ENCODE results near the gene ZMYND8.

Gene ZMYND8

DNA sequence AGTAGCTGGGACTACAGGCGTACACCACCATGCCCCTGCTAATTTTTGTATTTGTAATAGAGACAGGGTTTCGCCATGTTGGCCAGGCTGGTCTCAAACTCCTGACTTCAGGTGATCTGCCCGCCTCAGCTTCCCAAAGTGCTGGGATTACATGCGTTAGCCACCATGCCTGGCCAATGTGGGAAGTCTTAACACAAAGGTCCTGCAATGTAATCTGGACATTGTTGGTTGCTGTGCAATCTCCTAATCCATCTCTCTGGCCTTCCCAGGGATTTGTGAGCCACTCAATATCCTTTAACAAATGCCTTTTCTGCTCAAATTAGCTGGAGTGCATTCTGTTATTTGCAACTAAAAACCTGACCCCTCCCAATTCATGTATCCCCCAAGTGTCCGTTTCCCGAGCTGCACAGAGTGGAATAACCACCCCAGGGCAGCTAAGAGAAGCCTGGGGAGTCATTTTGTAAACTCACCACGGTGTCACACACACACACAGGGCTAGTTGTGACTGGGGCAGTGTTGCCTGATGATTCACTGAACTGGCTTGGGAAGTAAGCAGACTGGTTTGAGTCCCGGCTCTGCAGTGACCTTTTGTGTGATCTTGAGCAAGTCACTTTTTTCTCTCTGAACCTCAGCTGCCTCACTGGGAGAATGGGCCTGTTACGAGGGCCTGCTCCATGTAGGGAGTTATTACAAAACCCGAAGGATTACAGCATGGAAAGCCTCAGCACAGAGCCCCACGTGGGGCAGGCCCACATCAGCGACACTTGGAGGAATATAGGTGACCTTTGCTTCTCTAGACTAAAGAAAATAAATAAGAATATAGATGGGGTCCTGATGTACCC, 152.3 kb downstream of the ZMYND8 start:
- TF ChIP-seq L3MBTL2 (conservative IDR thresholded peaks at IDR 0.05) (no peak), BHLHE40 (IDR thresholded peaks at IDR 0.05; ENCODE audit: borderline replicate concordance) (no peak), NFRKB (IDR thresholded peaks at IDR 0.05) (no peak), TARDBP (IDR thresholded peaks at IDR 0.05) (no peak), LEF1 (IDR thresholded peaks at IDR 0.05; ENCODE audit: borderline replicate concordance) (no peak), SP1 (IDR thresholded peaks at IDR 0.05) (no peak), ZNF384 (IDR thresholded peaks at IDR 0.05) (no peak), CTBP1 (IDR thresholded peaks at IDR 0.05; ENCODE audit: borderline replicate concordance) (no peak), FOXA1 (IDR thresholded peaks at IDR 0.05) (no peak), SUZ12 (IDR thresholded peaks at IDR 0.05) (no peak), ELF4 (IDR thresholded peaks at IDR 0.05) (no peak), HDGF (IDR thresholded peaks at IDR 0.05; ENCODE audit: borderline replicate concordance) (no peak), FOXK2 (IDR thresholded peaks at IDR 0.05) (no peak), FOXM1 (IDR thresholded peaks at IDR 0.05; ENCODE audit: borderline replicate concordance) (no peak), ARNT (IDR thresholded peaks at IDR 0.05) (no peak)
- TF ChIP-seq, protein P1, sequence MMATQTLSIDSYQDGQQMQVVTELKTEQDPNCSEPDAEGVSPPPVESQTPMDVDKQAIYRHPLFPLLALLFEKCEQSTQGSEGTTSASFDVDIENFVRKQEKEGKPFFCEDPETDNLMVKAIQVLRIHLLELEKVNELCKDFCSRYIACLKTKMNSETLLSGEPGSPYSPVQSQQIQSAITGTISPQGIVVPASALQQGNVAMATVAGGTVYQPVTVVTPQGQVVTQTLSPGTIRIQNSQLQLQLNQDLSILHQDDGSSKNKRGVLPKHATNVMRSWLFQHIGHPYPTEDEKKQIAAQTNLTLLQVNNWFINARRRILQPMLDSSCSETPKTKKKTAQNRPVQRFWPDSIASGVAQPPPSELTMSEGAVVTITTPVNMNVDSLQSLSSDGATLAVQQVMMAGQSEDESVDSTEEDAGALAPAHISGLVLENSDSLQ (IDR thresholded peaks at IDR 0.05) = no peak
- ChIA-PET CTCF (interaction anchor here (1.7 kb wide), 1 partner anchor 180 kb away, joined by 11 read pairs; no protein-coding TSS in a partner anchor), POLR2A (no interaction called here)
- DNase-seq (ENCODE audit: extremely low spot score) = no peak

DNA sequence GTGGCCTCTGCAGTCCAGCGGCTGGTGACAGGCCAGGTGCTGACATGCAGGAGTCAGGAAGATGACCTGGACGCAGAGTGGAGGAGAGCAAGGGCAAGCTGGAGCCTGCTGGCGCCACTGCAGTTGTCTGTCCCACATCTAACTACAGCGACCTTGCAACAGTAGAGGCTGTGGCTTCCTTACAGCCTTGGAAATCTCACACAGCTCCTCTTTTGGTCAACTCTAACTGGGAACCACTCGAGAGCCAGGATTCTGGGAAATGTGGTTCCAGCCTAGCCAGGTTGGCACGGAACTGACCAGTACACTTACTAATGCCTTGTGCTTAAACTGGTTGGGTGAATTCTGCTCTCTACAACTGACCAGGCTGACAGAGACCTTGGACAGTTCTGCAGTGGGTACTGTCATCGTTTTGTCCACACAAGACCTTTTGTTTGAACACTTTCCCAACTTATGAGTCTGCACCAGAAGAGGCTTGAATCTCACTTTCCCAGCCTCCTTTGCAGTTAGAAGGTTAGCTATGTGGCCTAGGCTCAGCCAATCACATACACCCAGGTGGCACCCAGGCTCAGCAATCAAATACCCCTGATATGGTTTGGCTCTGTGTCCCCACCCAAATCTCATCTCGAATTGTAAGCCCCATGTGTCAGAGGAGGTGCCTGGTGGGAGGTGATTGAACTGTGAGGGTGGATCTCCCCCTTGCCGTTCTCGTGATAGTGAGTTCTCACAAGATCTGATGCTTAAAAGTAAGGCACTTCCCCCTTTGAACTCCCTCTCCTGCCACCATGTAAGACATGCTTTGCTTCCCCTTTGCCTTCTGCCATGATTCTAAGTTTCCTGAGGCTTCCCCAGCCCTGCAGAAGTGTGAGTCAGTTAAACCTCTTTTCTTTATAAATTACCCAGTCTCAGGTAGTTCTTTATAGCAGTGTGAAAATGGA, 153.5 kb downstream of the ZMYND8 start:
- no peak for DNase-seq (ENCODE audit: extremely low spot score)
- no peak for TF ChIP-seq L3MBTL2 (conservative IDR thresholded peaks at IDR 0.05)
- TF ChIP-seq CTBP1 (IDR thresholded peaks at IDR 0.05; ENCODE audit: borderline replicate concordance) = no peak
- TF ChIP-seq NFRKB (IDR thresholded peaks at IDR 0.05) = no peak
- TF ChIP-seq SUZ12 (IDR thresholded peaks at IDR 0.05) = no peak
- no peak for TF ChIP-seq FOXM1 (IDR thresholded peaks at IDR 0.05; ENCODE audit: borderline replicate concordance)
- no peak for TF ChIP-seq HDGF (IDR thresholded peaks at IDR 0.05; ENCODE audit: borderline replicate concordance)
- TF ChIP-seq TARDBP (IDR thresholded peaks at IDR 0.05) = no peak
- no peak for TF ChIP-seq BHLHE40 (IDR thresholded peaks at IDR 0.05; ENCODE audit: borderline replicate concordance)
- TF ChIP-seq, protein P1 (IDR thresholded peaks at IDR 0.05) = no peak
- TF ChIP-seq SP1 (IDR thresholded peaks at IDR 0.05) = no peak
- no peak for TF ChIP-seq FOXA1 (IDR thresholded peaks at IDR 0.05)
- TF ChIP-seq ELF4 (IDR thresholded peaks at IDR 0.05) = no peak
- TF ChIP-seq ARNT (IDR thresholded peaks at IDR 0.05) = no peak
- TF ChIP-seq ZNF384 (IDR thresholded peaks at IDR 0.05) = no peak
- TF ChIP-seq LEF1 (IDR thresholded peaks at IDR 0.05; ENCODE audit: borderline replicate concordance) = no peak
- no peak for TF ChIP-seq FOXK2 (IDR thresholded peaks at IDR 0.05)
- ChIA-PET CTCF (interaction anchor here (0.5 kb wide), 1 partner anchor 94 kb away, joined by 3 read pairs; no protein-coding TSS in a partner anchor), POLR2A (no interaction called here)

DNA sequence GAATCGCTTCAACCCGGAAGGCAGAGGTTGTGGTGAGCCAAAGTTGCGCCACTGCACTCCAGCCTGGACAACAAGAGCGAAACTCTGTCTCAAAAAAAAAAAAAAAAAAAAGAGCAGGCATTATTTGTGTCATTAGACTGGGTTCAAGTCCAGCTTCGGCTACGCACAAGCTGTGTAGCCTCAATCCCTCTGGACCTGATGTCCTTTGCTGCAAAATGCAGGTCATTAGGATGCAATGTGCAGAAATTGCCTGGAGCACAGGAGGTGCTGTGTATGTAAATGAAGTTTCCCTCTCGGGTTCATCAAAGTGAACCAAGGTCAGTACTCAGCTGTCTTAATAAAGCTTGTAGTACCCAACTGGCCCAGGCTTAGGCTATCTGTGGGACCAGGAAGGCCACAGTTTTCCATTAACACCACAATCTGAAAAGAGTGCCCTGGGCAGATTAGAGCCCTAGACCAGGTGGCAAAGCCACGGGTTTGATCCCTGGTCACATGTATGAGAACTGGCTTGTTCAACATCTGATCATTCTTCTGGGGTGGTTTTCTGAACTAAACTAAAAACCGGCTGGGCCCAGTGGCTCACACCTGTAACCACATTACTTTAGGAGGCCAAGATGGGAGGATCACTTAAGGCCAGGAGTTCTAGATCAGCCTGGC, 155.3 kb downstream of the ZMYND8 start:
- no peak for DNase-seq (ENCODE audit: extremely low spot score)
- CTCF ChIA-PET = no interaction called here
- TF ChIP-seq BHLHE40 (IDR thresholded peaks at IDR 0.05; ENCODE audit: borderline replicate concordance) (no peak), CTBP1 (IDR thresholded peaks at IDR 0.05; ENCODE audit: borderline replicate concordance) (no peak), FOXM1 (IDR thresholded peaks at IDR 0.05; ENCODE audit: borderline replicate concordance) (no peak), SP1 (IDR thresholded peaks at IDR 0.05) (no peak), L3MBTL2 (conservative IDR thresholded peaks at IDR 0.05) (no peak), LEF1 (IDR thresholded peaks at IDR 0.05; ENCODE audit: borderline replicate concordance) (no peak), ZNF384 (IDR thresholded peaks at IDR 0.05) (no peak)
- POLR2A ChIA-PET = no interaction called here

DNA sequence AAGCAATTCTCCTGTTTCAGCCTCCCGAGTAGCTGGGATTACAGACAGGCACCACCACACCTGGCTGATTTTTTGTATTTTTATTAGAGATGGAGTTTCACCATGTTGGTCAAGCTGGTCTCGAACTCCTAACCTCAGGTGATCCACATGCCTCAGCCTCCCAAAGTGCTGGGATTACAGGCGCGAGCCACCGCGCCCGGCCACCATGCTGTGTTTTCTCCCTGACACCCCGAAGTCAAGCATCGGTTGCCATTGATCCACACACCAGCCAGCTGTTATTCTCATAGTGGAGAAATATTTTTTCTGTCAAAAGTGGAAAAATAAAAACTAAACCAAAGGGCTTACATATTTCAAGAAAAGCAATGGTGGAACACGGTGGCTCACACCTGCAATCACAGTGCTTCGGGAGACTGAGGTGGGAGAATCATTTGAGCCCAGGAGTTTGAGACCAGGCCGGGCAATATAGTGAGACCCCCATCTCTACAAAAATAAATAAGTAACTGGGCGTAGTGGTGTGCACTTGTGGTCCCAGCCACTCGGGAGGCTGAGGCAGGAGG, 157.4 kb downstream of the ZMYND8 start:
- TF ChIP-seq ARNT (IDR thresholded peaks at IDR 0.05) (no peak), NFRKB (IDR thresholded peaks at IDR 0.05) (no peak), ELF4 (IDR thresholded peaks at IDR 0.05) (no peak), FOXA1 (IDR thresholded peaks at IDR 0.05) (no peak), ZNF384 (IDR thresholded peaks at IDR 0.05) (no peak), SP1 (IDR thresholded peaks at IDR 0.05) (no peak), TARDBP (IDR thresholded peaks at IDR 0.05) (no peak), FOXK2 (IDR thresholded peaks at IDR 0.05) (no peak), L3MBTL2 (conservative IDR thresholded peaks at IDR 0.05) (no peak)
- ChIA-PET CTCF (interaction anchor here (1.5 kb wide), 1 partner anchor 185 kb away, joined by 4 read pairs; no protein-coding TSS in a partner anchor), POLR2A (no interaction called here)
- no peak for DNase-seq (ENCODE audit: extremely low spot score)

DNA sequence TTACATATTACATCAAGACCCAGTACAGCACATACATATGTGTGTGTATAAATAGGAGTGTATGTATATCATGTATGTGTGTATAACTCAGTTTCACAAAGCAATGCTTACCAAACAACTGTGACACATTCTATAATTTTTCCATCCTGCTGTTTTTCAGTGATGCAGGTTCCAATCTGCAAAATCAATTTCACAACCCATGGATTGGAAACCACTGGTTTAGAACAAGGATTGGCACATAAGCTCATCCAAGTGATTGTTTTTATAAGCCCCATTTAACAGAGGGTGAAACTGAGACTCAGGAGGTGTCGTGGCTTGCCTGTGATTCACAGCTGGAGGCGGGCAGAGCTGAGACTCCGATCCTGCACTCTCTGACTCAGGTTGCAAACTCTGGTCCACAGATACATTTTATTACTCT, 158.2 kb downstream of the ZMYND8 start:
- CTCF ChIA-PET = interaction anchor here (1.5 kb wide), 1 partner anchor 186 kb away, joined by 4 read pairs; no protein-coding TSS in a partner anchor

More for the DNA sequence above, 158.2 kb downstream of the ZMYND8 start:
- TF ChIP-seq HDGF (IDR thresholded peaks at IDR 0.05; ENCODE audit: borderline replicate concordance) (no peak), ARNT (IDR thresholded peaks at IDR 0.05) (no peak), NFRKB (IDR thresholded peaks at IDR 0.05) (no peak), TARDBP (IDR thresholded peaks at IDR 0.05) (no peak), BHLHE40 (IDR thresholded peaks at IDR 0.05; ENCODE audit: borderline replicate concordance) (no peak), FOXA1 (IDR thresholded peaks at IDR 0.05) (no peak), FOXK2 (IDR thresholded peaks at IDR 0.05) (no peak), L3MBTL2 (conservative IDR thresholded peaks at IDR 0.05) (no peak), LEF1 (IDR thresholded peaks at IDR 0.05; ENCODE audit: borderline replicate concordance) (no peak), SP1 (IDR thresholded peaks at IDR 0.05) (no peak), ZNF384 (IDR thresholded peaks at IDR 0.05) (no peak), FOXM1 (IDR thresholded peaks at IDR 0.05; ENCODE audit: borderline replicate concordance) (no peak), SUZ12 (IDR thresholded peaks at IDR 0.05) (no peak), ELF4 (IDR thresholded peaks at IDR 0.05) (no peak)
- DNase-seq (ENCODE audit: extremely low spot score) = no peak
- POLR2A ChIA-PET = no interaction called here
